ENCODE measurements around the gene TMEM150C.

The TMEM150C gene

GRCh38 chr4:82561786-82562563 is at the start of gene TMEM150C:
TMEM150C (minus strand) TSS chr4:82561988; CDS start chr4:82504657, 57,331 bp downstream.
- DNase-seq = peak; percentile 75

GRCh38 chr4:82611527-82611926 is 49.7 kb upstream of the TMEM150C start:
- DNase-seq = no peak

GRCh38 chr4:82610041-82610440 is 48.3 kb upstream of the TMEM150C start:
- DNase-seq = no peak

GRCh38 chr4:82606622-82607021 is 44.8 kb upstream of the TMEM150C start:
- DNase-seq = no peak

- DNase-seq = no peak
Measured at GRCh38 chr4:82604522-82604921, 42.7 kb upstream of the TMEM150C start.

GRCh38 chr4:82601242-82602015 is 39.6 kb upstream of the TMEM150C start:
- no peak for DNase-seq

GRCh38 chr4:82599336-82599735 is 37.5 kb upstream of the TMEM150C start:
- DNase-seq = no peak

GRCh38 chr4:82594456-82594855 is 32.7 kb upstream of the TMEM150C start:
- no peak for DNase-seq

- no peak for DNase-seq
Measured at GRCh38 chr4:82593411-82593810, 31.6 kb upstream of the TMEM150C start.

- DNase-seq = no peak
Measured at GRCh38 chr4:82592639-82593038, 30.9 kb upstream of the TMEM150C start.

GRCh38 chr4:82591592-82591991 is 29.8 kb upstream of the TMEM150C start:
- DNase-seq = no peak

- DNase-seq = no peak
Measured at GRCh38 chr4:82589756-82590155, 28.0 kb upstream of the TMEM150C start.

GRCh38 chr4:82588771-82589270 is 27.0 kb upstream of the TMEM150C start:
- no peak for DNase-seq

GRCh38 chr4:82587826-82588540 is 26.2 kb upstream of the TMEM150C start:
- DNase-seq = no peak

- peak; percentile 61 for DNase-seq
Measured at GRCh38 chr4:82585690-82586435, 24.1 kb upstream of the TMEM150C start.

- DNase-seq = no peak
Measured at GRCh38 chr4:82584931-82585330, 23.1 kb upstream of the TMEM150C start.

GRCh38 chr4:82583897-82584587 is 22.3 kb upstream of the TMEM150C start:
- no peak for DNase-seq

GRCh38 chr4:82579932-82580331 is 18.1 kb upstream of the TMEM150C start:
- no peak for DNase-seq

GRCh38 chr4:82578935-82579334 is 17.1 kb upstream of the TMEM150C start:
- DNase-seq = no peak

- DNase-seq = no peak
Measured at GRCh38 chr4:82577451-82577850, 15.7 kb upstream of the TMEM150C start.

GRCh38 chr4:82569727-82570126 is 7.9 kb upstream of the TMEM150C start:
- DNase-seq = no peak

GRCh38 chr4:82569076-82569475 is 7.3 kb upstream of the TMEM150C start:
- DNase-seq = no peak

All from retina (tissue), 1 donor.